ENCODE measurements around the gene ARNT2. TPM values are rescaled to one million over a fixed set of nuclear protein-coding genes. Genes with fewer than 3 reads are reported as not detected.

Gene ARNT2
- total RNA-seq, 1 donor from 2014 or later: 2.1 TPM

DNA sequence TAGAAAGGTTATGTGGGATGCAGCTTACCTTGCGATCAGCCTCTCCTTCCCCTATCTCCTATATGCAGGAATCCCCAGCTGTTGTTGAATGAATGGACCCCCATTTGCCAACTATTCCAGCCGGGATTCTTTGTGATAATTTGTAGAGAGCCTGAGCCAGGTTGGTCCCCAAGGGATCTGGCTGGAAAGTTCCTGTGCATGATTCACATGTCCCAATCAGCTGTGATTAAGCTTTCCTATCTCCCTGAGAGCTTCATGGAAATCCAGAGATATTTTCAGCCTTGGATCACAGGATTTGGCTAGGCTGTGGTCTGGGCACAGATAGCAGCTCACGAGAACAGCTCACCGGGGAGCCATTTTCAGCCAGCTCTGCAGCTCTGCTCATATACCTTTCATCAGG lies 76.7 kb downstream of the ARNT2 start:
- H3K4me3 ChIP-seq (ENCODE audit: low read length in 3 of 3): no peak overlapping the region
- peaks cover 14 to 18% (median 17%) of the 10 kb centered on the region in 3 donors for H3K4me1 ChIP-seq (ENCODE audit: control insufficient read depth in 3 of 3, insufficient read depth in 3 of 3, low read length in 3 of 3)
- H3K9ac ChIP-seq (ENCODE audit: low read depth in 1 of 3, low read length in 3 of 3): no peak overlapping the region
- H3K27me3 ChIP-seq (ENCODE audit: control insufficient read depth in 3 of 3, insufficient read depth in 3 of 3, low read length in 3 of 3): no peaks in the 10 kb centered on the region
- H3K9me3 ChIP-seq (ENCODE audit: control insufficient read depth in 3 of 3, low read length in 3 of 3): no peaks in the 10 kb centered on the region
- H3K36me3 ChIP-seq (ENCODE audit: control insufficient read depth in 3 of 3, insufficient read depth in 3 of 3, low read length in 3 of 3): no peaks in the 10 kb centered on the region
- peak overlapping the region; percentile 28 for H3K27ac ChIP-seq (ENCODE audit: low read depth, low read length)

DNA sequence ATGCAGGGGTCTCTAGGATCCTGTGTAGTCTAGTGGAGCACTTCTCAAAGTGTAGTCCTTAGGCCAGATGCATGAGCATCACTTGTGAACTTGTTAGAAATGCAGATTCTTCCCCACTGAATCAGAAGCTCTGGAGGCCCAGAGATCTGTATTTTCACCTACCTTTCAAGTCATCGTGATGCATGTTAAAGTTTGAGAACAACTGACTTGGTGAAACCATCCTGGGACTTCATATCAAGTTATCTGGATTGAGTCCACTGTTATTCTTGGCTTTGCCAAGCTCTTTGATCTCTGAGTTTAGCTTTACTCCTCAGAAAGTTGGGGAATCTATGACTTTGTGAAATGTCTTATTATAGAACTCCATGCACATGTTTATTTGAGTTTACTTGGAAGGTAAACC lies 78.5 kb downstream of the ARNT2 start:
- Histone ChIP-seq H3K9me3 (ENCODE audit: control insufficient read depth in 3 of 3, low read length in 3 of 3) (no peaks in the 10 kb centered on the region), H3K36me3 (ENCODE audit: control insufficient read depth in 3 of 3, insufficient read depth in 3 of 3, low read length in 3 of 3) (no peaks in the 10 kb centered on the region), H3K4me3 (ENCODE audit: low read length in 3 of 3) (no peak overlapping the region), H3K27ac (ENCODE audit: low read depth, low read length) (no peak overlapping the region), H3K4me1 (ENCODE audit: control insufficient read depth in 3 of 3, insufficient read depth in 3 of 3, low read length in 3 of 3) (peaks cover 14 to 18% (median 17%) of the 10 kb centered on the region in 3 donors), H3K27me3 (ENCODE audit: control insufficient read depth in 3 of 3, insufficient read depth in 3 of 3, low read length in 3 of 3) (no peaks in the 10 kb centered on the region), H3K9ac (ENCODE audit: low read depth in 1 of 3, low read length in 3 of 3) (no peak overlapping the region)

DNA sequence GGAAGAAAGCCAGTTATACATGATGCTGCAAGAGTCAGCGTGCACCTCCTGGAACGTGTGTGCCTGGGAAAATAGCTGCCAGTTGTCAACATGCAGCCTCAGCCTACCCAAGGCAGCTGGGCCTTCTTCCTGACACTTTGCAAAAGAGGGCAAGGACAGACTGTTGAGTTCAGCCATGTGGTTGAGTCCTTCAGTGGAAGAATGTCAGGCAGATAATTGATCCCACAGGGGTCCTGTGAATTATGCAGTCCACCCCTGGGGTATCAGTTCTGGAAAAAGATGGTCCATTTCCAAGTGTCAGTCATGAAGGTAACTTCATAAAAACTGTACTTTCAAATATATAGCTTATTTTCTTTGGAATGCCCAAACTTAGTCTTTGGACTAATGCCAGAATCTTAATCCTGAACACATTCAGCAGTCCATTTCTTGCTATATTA lies 79.6 kb downstream of the ARNT2 start:
- Histone ChIP-seq H3K36me3 (ENCODE audit: control insufficient read depth in 3 of 3, insufficient read depth in 3 of 3, low read length in 3 of 3) (no peaks in the 10 kb centered on the region), H3K27me3 (ENCODE audit: control insufficient read depth in 3 of 3, insufficient read depth in 3 of 3, low read length in 3 of 3) (no peaks in the 10 kb centered on the region), H3K4me3 (ENCODE audit: low read length in 3 of 3) (no peak overlapping the region), H3K4me1 (ENCODE audit: control insufficient read depth in 3 of 3, insufficient read depth in 3 of 3, low read length in 3 of 3) (peaks cover 14 to 18% (median 17%) of the 10 kb centered on the region in 3 donors), H3K27ac (ENCODE audit: low read depth, low read length) (no peak overlapping the region), H3K9me3 (ENCODE audit: control insufficient read depth in 3 of 3, low read length in 3 of 3) (no peaks in the 10 kb centered on the region), H3K9ac (ENCODE audit: low read depth in 1 of 3, low read length in 3 of 3) (no peak overlapping the region)

DNA sequence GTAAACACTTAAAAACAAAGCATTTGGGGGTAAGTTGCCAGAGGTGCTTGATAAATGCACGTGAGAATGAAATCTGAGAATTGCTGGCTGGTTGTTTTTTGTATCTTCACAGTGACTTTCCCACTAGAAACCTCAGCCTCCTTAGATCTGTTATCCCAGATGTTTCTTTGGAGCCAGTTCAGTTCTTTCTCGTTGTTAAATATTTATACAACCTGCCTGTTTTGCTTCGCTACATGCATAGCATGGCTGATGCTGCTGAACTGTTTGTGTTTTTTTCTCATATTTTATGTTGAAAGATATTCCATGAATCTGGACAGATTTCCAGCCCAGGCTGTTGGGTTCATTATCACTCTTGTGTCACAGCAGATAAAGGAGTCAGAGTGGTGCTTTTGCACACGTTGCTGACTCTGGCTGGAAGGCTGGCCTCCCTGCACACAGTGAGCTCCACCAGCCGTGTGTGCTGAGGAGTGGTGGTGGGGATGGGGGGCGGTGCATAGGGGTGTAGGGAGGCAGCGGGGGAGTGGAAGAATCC lies 80.2 kb downstream of the ARNT2 start:
- no peak overlapping the region for H3K9ac ChIP-seq (ENCODE audit: low read depth in 1 of 3, low read length in 3 of 3)
- H3K4me1 ChIP-seq (ENCODE audit: control insufficient read depth in 3 of 3, insufficient read depth in 3 of 3, low read length in 3 of 3): peaks cover 17 to 19% (median 18%) of the 10 kb centered on the region in 3 donors
- no peaks in the 10 kb centered on the region for H3K36me3 ChIP-seq (ENCODE audit: control insufficient read depth in 3 of 3, insufficient read depth in 3 of 3, low read length in 3 of 3)
- no peak overlapping the region for H3K27ac ChIP-seq (ENCODE audit: low read depth, low read length)
- H3K4me3 ChIP-seq (ENCODE audit: low read length in 3 of 3): no peak overlapping the region
- H3K27me3 ChIP-seq (ENCODE audit: control insufficient read depth in 3 of 3, insufficient read depth in 3 of 3, low read length in 3 of 3): no peaks in the 10 kb centered on the region
- H3K9me3 ChIP-seq (ENCODE audit: control insufficient read depth in 3 of 3, low read length in 3 of 3): no peaks in the 10 kb centered on the region

DNA sequence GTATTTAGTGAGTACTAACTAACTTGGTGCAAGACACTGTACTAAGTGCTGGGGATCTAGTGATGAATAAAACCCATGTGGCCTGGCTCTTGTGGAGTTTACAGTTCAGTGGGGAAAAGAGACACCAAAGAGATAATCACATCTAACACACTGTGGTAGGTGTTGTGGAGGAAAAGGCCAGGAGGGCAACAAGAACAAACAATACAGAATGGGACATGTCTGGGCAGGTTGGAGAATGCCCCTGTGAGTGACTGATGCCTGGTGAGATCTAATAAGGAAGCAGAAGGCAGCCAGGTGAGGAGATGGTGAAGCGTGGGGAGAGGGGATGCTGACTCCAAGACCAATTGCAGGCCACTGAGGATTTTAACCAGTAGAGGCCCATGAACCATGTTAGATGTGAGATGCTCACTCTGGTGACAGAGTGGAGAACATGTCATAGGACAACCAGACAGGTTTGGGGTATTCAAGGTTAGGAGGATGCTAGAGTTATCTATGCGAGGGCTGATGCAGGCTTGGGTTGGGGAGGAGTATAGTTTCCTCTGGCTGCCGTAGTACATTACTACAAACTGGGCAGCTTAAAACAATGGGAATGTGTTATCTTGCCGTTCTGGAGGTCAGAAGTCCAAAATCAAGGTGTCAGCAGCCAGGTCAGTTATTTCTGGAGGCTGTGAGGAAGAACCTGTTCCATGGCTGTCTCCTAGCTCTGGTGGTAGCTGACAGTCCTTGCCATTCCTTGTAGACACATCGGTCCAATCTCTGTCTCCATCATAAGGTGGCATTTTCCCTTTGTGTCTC lies 81.4 kb downstream of the ARNT2 start:
- no peaks in the 10 kb centered on the region for H3K27me3 ChIP-seq (ENCODE audit: control insufficient read depth in 3 of 3, insufficient read depth in 3 of 3, low read length in 3 of 3)
- no peaks in the 10 kb centered on the region for H3K9me3 ChIP-seq (ENCODE audit: control insufficient read depth in 3 of 3, low read length in 3 of 3)
- H3K9ac ChIP-seq (ENCODE audit: low read depth in 1 of 3, low read length in 3 of 3): no peak overlapping the region
- no peak overlapping the region for H3K27ac ChIP-seq (ENCODE audit: low read depth, low read length)
- no peak overlapping the region for H3K4me3 ChIP-seq (ENCODE audit: low read length in 3 of 3)
- no peaks in the 10 kb centered on the region for H3K36me3 ChIP-seq (ENCODE audit: control insufficient read depth in 3 of 3, insufficient read depth in 3 of 3, low read length in 3 of 3)
- peaks cover 11 to 15% (median 11%) of the 10 kb centered on the region in 3 donors for H3K4me1 ChIP-seq (ENCODE audit: control insufficient read depth in 3 of 3, insufficient read depth in 3 of 3, low read length in 3 of 3)

DNA sequence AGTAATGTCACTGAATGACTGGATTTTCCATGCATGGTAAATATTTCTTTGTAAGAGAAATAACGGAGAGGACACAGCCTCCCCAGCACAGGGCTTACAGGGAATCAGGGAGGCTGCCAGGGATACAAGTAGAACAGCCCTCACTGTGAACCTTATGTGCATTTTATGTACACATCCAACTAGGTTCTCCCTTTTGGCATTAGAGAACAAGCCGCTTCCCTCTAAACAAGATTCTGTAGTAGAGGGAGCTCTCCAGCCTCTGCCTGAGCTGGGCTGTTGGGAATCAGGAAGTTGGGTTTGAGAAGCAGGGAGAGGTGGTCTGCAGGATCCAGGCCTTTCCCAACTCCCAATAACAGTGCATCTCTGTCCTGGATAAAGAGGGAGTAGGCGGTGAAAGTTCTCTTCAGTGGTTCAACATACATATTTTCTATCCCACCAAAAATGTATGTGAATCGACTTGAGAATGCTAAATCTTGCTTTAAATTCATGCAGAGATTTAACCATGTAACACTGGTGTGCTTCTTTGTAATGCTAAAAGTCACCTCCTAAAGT lies 83.7 kb downstream of the ARNT2 start:
- Histone ChIP-seq H3K9me3 (ENCODE audit: control insufficient read depth in 3 of 3, low read length in 3 of 3) (no peaks in the 10 kb centered on the region), H3K36me3 (ENCODE audit: control insufficient read depth in 3 of 3, insufficient read depth in 3 of 3, low read length in 3 of 3) (no peaks in the 10 kb centered on the region), H3K27ac (ENCODE audit: low read depth, low read length) (no peak overlapping the region), H3K27me3 (ENCODE audit: control insufficient read depth in 3 of 3, insufficient read depth in 3 of 3, low read length in 3 of 3) (no peaks in the 10 kb centered on the region), H3K4me1 (ENCODE audit: control insufficient read depth in 3 of 3, insufficient read depth in 3 of 3, low read length in 3 of 3) (peaks cover 4 to 6% (median 6%) of the 10 kb centered on the region in 3 donors), H3K9ac (ENCODE audit: low read depth in 1 of 3, low read length in 3 of 3) (no peak overlapping the region), H3K4me3 (ENCODE audit: low read length in 3 of 3) (no peak overlapping the region)

DNA sequence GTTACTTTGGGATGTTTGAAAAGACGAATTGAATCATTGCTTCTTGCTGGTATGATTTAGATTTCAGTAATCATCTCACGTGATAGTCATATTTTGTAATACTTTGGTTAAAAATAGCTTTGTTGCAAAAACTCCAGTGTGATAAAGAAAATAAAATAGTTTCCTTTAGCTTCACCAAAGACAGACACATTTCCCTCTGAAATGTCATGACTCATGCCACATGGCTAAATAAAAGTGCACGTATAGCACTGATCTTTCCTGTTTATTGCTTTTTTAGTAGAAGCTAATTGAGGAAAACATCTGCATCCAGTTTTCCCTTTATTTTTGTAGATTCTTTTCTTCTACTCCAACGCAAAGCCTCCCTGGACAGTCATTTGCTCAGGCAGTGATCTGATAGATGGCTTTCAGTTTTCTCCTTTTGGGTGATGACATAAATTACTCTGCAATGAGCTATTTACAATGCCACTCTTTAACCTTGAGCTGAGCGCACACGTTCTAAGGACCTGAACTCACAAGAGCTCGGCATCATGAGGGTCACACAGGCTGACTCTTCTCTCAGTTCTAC lies 84.9 kb downstream of the ARNT2 start:
- no peaks in the 10 kb centered on the region for H3K9me3 ChIP-seq (ENCODE audit: control insufficient read depth in 3 of 3, low read length in 3 of 3)
- H3K9ac ChIP-seq (ENCODE audit: low read depth in 1 of 3, low read length in 3 of 3): no peak overlapping the region
- no peaks in the 10 kb centered on the region for H3K27me3 ChIP-seq (ENCODE audit: control insufficient read depth in 3 of 3, insufficient read depth in 3 of 3, low read length in 3 of 3)
- no peaks in the 10 kb centered on the region for H3K36me3 ChIP-seq (ENCODE audit: control insufficient read depth in 3 of 3, insufficient read depth in 3 of 3, low read length in 3 of 3)
- peaks cover 4 to 6% (median 6%) of the 10 kb centered on the region in 3 donors for H3K4me1 ChIP-seq (ENCODE audit: control insufficient read depth in 3 of 3, insufficient read depth in 3 of 3, low read length in 3 of 3)
- H3K27ac ChIP-seq (ENCODE audit: low read depth, low read length): peak overlapping the region; percentile 16
- peak overlapping the region in 1 of 3 donors; percentile 9 for H3K4me3 ChIP-seq (ENCODE audit: low read length in 3 of 3)

DNA sequence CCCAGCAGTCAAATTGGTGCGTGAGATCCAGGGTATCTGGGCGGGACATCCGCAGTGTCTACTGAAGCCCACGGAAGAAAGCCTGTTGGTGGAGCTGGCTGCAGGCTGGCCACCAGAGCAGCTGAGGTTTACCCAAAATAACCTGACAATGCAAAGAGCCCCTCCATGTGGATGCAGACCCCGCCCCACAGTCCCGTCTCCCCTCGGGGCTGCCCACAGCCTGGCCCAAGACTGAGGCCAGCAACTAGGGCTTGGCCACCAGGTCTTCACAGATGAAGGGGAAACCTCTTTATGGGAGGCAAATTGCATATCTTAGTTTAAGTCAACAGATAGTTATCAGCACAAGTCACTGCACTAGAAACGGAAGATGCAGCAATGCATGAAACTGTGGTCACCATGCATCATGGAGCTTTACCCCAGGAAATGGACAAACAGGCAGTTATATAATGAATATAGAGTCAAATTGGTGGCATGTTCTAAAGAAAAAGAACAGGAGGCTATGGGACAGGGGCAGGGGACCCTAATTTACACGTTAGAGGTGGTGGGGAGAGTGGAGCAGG lies 86.3 kb downstream of the ARNT2 start:
- Histone ChIP-seq H3K9ac (ENCODE audit: low read depth in 1 of 3, low read length in 3 of 3) (no peak overlapping the region), H3K4me3 (ENCODE audit: low read length in 3 of 3) (no peak overlapping the region), H3K9me3 (ENCODE audit: control insufficient read depth in 3 of 3, low read length in 3 of 3) (no peaks in the 10 kb centered on the region), H3K36me3 (ENCODE audit: control insufficient read depth in 3 of 3, insufficient read depth in 3 of 3, low read length in 3 of 3) (no peaks in the 10 kb centered on the region), H3K27ac (ENCODE audit: low read depth, low read length) (no peak overlapping the region), H3K4me1 (ENCODE audit: control insufficient read depth in 3 of 3, insufficient read depth in 3 of 3, low read length in 3 of 3) (peaks cover 4 to 6% (median 6%) of the 10 kb centered on the region in 3 donors), H3K27me3 (ENCODE audit: control insufficient read depth in 3 of 3, insufficient read depth in 3 of 3, low read length in 3 of 3) (no peaks in the 10 kb centered on the region)

DNA sequence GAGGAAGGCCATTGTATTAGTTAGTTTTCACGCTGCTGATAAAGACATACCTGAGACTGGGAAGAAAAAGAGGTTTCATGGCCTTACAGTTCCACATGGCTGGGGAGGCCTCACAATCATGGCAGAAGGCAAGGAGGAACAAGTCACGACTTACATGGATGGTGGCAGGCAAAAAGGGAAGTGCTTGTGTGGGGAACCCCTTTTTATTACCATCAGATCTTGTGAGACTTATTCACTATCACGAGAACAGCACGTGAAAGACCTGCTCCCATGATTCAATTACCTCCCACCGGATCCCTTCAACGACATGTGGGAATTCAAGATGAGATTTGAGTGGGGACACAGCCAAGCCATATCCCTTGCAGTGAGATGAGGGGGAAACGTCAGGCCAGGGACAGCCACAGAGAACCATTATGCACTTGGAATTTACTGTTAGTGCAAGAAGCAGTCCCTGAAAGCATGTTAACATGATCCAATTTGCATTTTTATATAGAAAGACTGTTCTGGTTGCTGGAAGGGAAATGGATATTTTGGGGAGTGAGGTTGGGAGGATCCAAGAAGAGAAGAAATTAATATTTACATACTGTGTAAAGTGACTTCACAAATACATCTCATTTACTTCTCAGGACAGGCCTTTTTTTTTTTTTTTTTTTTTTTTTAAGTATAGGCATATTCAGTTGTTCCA lies 87.1 kb downstream of the ARNT2 start:
- Histone ChIP-seq H3K9me3 (ENCODE audit: control insufficient read depth in 3 of 3, low read length in 3 of 3) (no peaks in the 10 kb centered on the region), H3K4me1 (ENCODE audit: control insufficient read depth in 3 of 3, insufficient read depth in 3 of 3, low read length in 3 of 3) (peaks cover 4 to 6% (median 6%) of the 10 kb centered on the region in 3 donors), H3K27ac (ENCODE audit: low read depth, low read length) (no peak overlapping the region), H3K4me3 (ENCODE audit: low read length in 3 of 3) (no peak overlapping the region), H3K36me3 (ENCODE audit: control insufficient read depth in 3 of 3, insufficient read depth in 3 of 3, low read length in 3 of 3) (no peaks in the 10 kb centered on the region), H3K27me3 (ENCODE audit: control insufficient read depth in 3 of 3, insufficient read depth in 3 of 3, low read length in 3 of 3) (no peaks in the 10 kb centered on the region), H3K9ac (ENCODE audit: low read depth in 1 of 3, low read length in 3 of 3) (no peak overlapping the region)

Data from skeletal muscle tissue (tissue), 4 donors.